SK-N-SH treated with all-trans-retinoic acid at 6 μM for 48 hours (cell line): ENCODE measurements around the gene TMEM181.

Experiments used
- ATAC-seq: fragments of 200-7000 bp; cut with Tn5 transposase; 3 replicates; pipeline ENCODE4 v1.9.1; 2020; ENCODE audit warnings: mild to moderate bottlenecking, moderate library complexity
- ARNTL ChIP-seq: fragments of 450-650 bp; formaldehyde crosslinking; IDR thresholded peaks from 2 replicates; pipeline ENCODE4 v1.5.0; 2020; ENCODE audit warnings: low read depth, mild to moderate bottlenecking, moderate library complexity, borderline replicate concordance
- BACH2 ChIP-seq: fragments of 250-450 bp; sonication (Bioruptor Pico); IDR thresholded peaks from 2 replicates; pipeline ENCODE4 v1.9.0; 2021; ENCODE audit warnings: mild to moderate bottlenecking, borderline replicate concordance
- CREB5 ChIP-seq: fragments of 250-450 bp; sonication (Bioruptor Pico); IDR thresholded peaks from 2 replicates; pipeline ENCODE4 v1.5.1; 2020; ENCODE audit warnings: low read depth, mild to moderate bottlenecking, moderate library complexity
- CSDC2 ChIP-seq: fragments of 250-450 bp; sonication (Bioruptor Pico); IDR thresholded peaks from 2 replicates; pipeline ENCODE4 v1.5.0; 2020; ENCODE audit warnings: mild to moderate bottlenecking, moderate library complexity
- CSRNP3 ChIP-seq: fragments of 250-450 bp; sonication (Bioruptor Pico); IDR thresholded peaks from 2 replicates; pipeline ENCODE4 v1.5.1; 2021; ENCODE audit warnings: mild to moderate bottlenecking, moderate library complexity
- ESRRG ChIP-seq: fragments of 250-450 bp; sonication (Bioruptor Pico); IDR thresholded peaks from 2 replicates; pipeline ENCODE4 v1.6.1; 2021; ENCODE audit warnings: mild to moderate bottlenecking
- ISL1 ChIP-seq: fragments of 250-450 bp; sonication (Bioruptor Pico); IDR thresholded peaks from 2 replicates; pipeline ENCODE4 v2.1.2; 2022; ENCODE audit warnings: mild to moderate bottlenecking, moderate library complexity
- OSR1 ChIP-seq: fragments of 250-450 bp; sonication (Bioruptor Pico); IDR thresholded peaks from 2 replicates; pipeline ENCODE4 v1.8.0; 2022; ENCODE audit warnings: moderate library complexity, mild to moderate bottlenecking, inconsistent platforms
- PATZ1 ChIP-seq: fragments of 250-450 bp; sonication (Bioruptor Pico); IDR thresholded peaks from 2 replicates; pipeline ENCODE4 v1.8.0; 2020; ENCODE audit warnings: mild to moderate bottlenecking, moderate library complexity, borderline replicate concordance
- POU6F1 ChIP-seq: fragments of 250-450 bp; sonication (Bioruptor Pico); IDR thresholded peaks from 2 replicates; pipeline ENCODE4 v1.8.0; 2021; ENCODE audit warnings: low read depth, mild to moderate bottlenecking, moderate library complexity, borderline replicate concordance
- PPARA ChIP-seq: fragments of 250-450 bp; sonication (Bioruptor Pico); IDR thresholded peaks from 2 replicates; pipeline ENCODE4 v1.5.0; 2020; ENCODE audit warnings: mild to moderate bottlenecking, borderline replicate concordance
- SNAI2 ChIP-seq: fragments of 250-450 bp; sonication (Bioruptor Pico); IDR thresholded peaks from 2 replicates; pipeline ENCODE4 v1.5.0; 2020; ENCODE audit warnings: mild to moderate bottlenecking, moderate library complexity
- TCF4 ChIP-seq: fragments of 250-450 bp; sonication (Bioruptor Pico); IDR thresholded peaks from 2 replicates; pipeline ENCODE4 v1.8.0; 2021; ENCODE audit warnings: mild to moderate bottlenecking, moderate library complexity, borderline replicate concordance
- TOX ChIP-seq: fragments of 250-450 bp; sonication (Bioruptor Pico); IDR thresholded peaks from 2 replicates; pipeline ENCODE4 v1.8.0; 2021; ENCODE audit warnings: mild to moderate bottlenecking, moderate library complexity, borderline replicate concordance
- TSHZ2 ChIP-seq: fragments of 250-450 bp; sonication (Bioruptor Pico); IDR thresholded peaks from 2 replicates; pipeline ENCODE4 v1.5.0; 2020; ENCODE audit warnings: mild to moderate bottlenecking, moderate library complexity
- ZC3H10 ChIP-seq: fragments of 250-450 bp; sonication (Bioruptor Pico); IDR thresholded peaks from 2 replicates; pipeline ENCODE4 v1.5.1; 2021; ENCODE audit warnings: mild to moderate bottlenecking, moderate library complexity
- ZFP3 ChIP-seq: fragments of 250-450 bp; sonication (Bioruptor Pico); IDR thresholded peaks from 2 replicates; pipeline ENCODE4 v1.5.0; 2020; ENCODE audit warnings: mild to moderate bottlenecking, moderate library complexity
- ZFP30 ChIP-seq: fragments of 450-650 bp; formaldehyde crosslinking; IDR thresholded peaks from 2 replicates; pipeline ENCODE4 v1.5.0; 2022; ENCODE audit warnings: mild to moderate bottlenecking, moderate library complexity
- ZNF565 ChIP-seq: fragments of 450-650 bp; formaldehyde crosslinking; conservative IDR thresholded peaks from 2 replicates; pipeline ENCODE4 v1.5.0; 2020; ENCODE audit warnings: low read depth, mild to moderate bottlenecking, moderate library complexity
- ZNF8 ChIP-seq: fragments of 450-650 bp; formaldehyde crosslinking; IDR thresholded peaks from 2 replicates; pipeline ENCODE4 v1.5.0; 2020; ENCODE audit warnings: mild to moderate bottlenecking, moderate library complexity

TMEM181 gene

GRCh38 chr6:158625881-158626305, 66.0 kb downstream of the TMEM181 start:
- no peak for ATAC-seq
- no peak for TF ChIP-seq ZNF8 (CRISPR knock-in tag)
- no peak for TF ChIP-seq SNAI2 (CRISPR knock-in tag)
- no peak for TF ChIP-seq ZC3H10 (CRISPR knock-in tag)
- no peak for TF ChIP-seq ZFP3 (CRISPR knock-in tag)
- no peak for TF ChIP-seq ARNTL (CRISPR knock-in tag)
- TF ChIP-seq TCF4, result no peak
- no peak for TF ChIP-seq ISL1 (CRISPR knock-in tag)
- no peak for TF ChIP-seq TSHZ2 (CRISPR knock-in tag)
- no peak for TF ChIP-seq TOX
- no peak for TF ChIP-seq CSDC2 (CRISPR knock-in tag)
- no peak for TF ChIP-seq CREB5 (CRISPR knock-in tag)
- no peak for TF ChIP-seq OSR1 (CRISPR knock-in tag)
- TF ChIP-seq ZNF565 (CRISPR knock-in tag), result no peak
- no peak for TF ChIP-seq PPARA (CRISPR knock-in tag)
- no peak for TF ChIP-seq BACH2 (CRISPR knock-in tag)
- TF ChIP-seq ESRRG (CRISPR knock-in tag), result no peak
- no peak for TF ChIP-seq PATZ1
- TF ChIP-seq ZFP30 (CRISPR knock-in tag), result no peak
- TF ChIP-seq CSRNP3 (CRISPR knock-in tag), result no peak
- TF ChIP-seq POU6F1 (CRISPR knock-in tag), result no peak

GRCh38 chr6:158626360-158627167, 66.7 kb downstream of the TMEM181 start:
- ATAC-seq, result no peak
- TF ChIP-seq OSR1 (CRISPR knock-in tag) (no peak), CSRNP3 (CRISPR knock-in tag) (no peak), TSHZ2 (CRISPR knock-in tag) (no peak), PATZ1 (no peak), SNAI2 (CRISPR knock-in tag) (no peak), ZNF8 (CRISPR knock-in tag) (no peak), ESRRG (CRISPR knock-in tag) (no peak)
